IPS-18c (cell line): Measurements from ENCODE around the gene TP53.
A peak's percentile ranks its signal among the peaks of the same experiment; 100 is the strongest.
"Not testable (repeated sequence)": the region's sequence is repeated elsewhere in the genome, so short reads cannot be mapped to it uniquely, and the experiment has no call there.

Experiments
- H3K4me3 ChIP-seq: 2 replicates; pipeline ENCODE4 v1.7.0; 2013; ENCODE audit warnings: low read depth, mild to moderate bottlenecking, low read length, moderate library complexity; ENCODE audit not compliant: insufficient read depth
- H3K9me3 ChIP-seq: one replicate; pipeline ENCODE4 v1.6.1; 2013; ENCODE audit warnings: mild to moderate bottlenecking, low read length, moderate library complexity; ENCODE audit not compliant: control insufficient read depth, insufficient read depth

Gene TP53

DNA sequence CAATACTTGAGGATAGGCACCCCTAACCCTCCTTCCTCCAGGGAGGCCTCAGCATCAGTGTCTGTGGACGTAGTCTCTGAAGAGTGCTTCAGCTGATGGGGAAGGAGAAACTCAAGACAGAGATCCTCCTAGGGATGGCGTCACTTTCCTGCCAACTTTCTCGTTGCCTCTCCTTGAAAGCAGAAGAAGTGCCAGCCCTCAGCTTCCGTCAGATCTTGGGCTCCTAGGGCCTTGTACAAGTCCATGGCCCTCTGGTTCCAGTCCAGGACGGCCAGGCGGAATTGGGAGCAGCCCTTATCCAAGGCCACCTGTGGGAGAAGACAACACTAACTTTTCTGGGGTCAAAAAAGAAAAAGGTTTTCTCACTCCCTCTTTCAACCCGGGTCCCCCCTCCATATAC lies 61.0 kb downstream of the TP53 start:
- H3K9me3 ChIP-seq: no peaks in the 10 kb centered on the region
- H3K4me3 ChIP-seq: peak overlapping the region; percentile 94

- H3K9me3 ChIP-seq, H3K4me3 ChIP-seq: not testable (repeated sequence)
These were observed 61.5 kb downstream of the TP53 start for GRCh38 chr17:7625749-7626148.

DNA sequence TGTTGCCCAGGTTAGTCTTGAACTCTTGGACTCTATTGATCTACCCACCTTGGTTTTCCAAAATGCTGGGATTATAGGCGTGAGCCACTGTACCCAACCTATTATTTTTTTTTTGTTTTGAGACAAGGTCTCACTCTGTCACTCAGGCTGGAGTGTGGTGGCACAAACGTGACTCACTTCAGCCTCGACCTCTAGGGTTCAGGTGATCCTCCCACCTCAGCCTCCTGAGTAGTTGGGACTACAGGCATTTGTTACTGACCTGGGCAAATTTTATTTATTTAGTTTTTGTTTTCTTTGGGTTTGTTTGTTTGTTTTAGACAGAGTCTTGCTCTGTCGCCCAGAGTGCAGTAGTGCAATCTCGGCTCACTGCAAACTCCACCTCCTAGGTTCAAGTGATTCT lies 63.6 kb downstream of the TP53 start:
- H3K9me3 ChIP-seq: no peaks in the 10 kb centered on the region

GRCh38 chr17:7620835-7621234 lies 66.5 kb downstream of the TP53 start:
- Histone ChIP-seq H3K4me3 (no peak overlapping the region), H3K9me3 (no peaks in the 10 kb centered on the region)

More for the DNA sequence above, 63.6 kb downstream of the TP53 start:
- H3K4me3 ChIP-seq: no peak overlapping the region

DNA sequence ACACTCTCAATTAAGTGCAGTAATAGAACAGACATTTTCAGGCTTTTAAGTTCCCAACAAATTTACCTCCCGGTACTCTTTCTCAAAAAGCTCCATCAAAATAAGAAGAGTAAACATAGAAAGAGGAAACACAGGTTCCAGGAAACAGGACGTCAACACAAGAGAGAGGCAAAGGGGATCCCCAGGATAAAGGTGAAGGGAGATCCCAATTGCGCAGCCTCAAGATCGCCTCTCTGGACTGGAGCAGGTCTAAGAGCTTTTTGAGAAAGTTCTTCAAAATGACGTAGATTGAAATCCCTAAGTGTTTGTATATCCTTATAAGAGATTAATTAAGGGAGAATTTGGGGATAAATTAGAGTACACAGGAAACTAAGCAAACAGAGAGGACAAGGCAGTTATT lies 68.7 kb downstream of the TP53 start:
- H3K9me3 ChIP-seq: no peaks in the 10 kb centered on the region
- H3K4me3 ChIP-seq: no peak overlapping the region
